Epithelial cell of esophagus (primary cell): ENCODE measurements around the gene SHB.

Source experiments
- DNase-seq: peaks from one replicate; pipeline ENCODE4 v3.0.0; 2010; ENCODE audit warnings: low read depth
- H3K4me3 ChIP-seq: 2 replicates; pipeline ENCODE4 v1.5.1; 2011; ENCODE audit warnings: mild to moderate bottlenecking, low read length, control low read depth
- TF ChIP-seq, protein P1 (sequence below): IDR thresholded peaks from 2 replicates; pipeline ENCODE4 v1.5.1; 2011; ENCODE audit warnings: low read depth, mild to moderate bottlenecking, low read length, control low read depth, inconsistent platforms; ENCODE audit not compliant: insufficient read depth; ENCODE audit errors: missing control alignments

Gene SHB

DNA sequence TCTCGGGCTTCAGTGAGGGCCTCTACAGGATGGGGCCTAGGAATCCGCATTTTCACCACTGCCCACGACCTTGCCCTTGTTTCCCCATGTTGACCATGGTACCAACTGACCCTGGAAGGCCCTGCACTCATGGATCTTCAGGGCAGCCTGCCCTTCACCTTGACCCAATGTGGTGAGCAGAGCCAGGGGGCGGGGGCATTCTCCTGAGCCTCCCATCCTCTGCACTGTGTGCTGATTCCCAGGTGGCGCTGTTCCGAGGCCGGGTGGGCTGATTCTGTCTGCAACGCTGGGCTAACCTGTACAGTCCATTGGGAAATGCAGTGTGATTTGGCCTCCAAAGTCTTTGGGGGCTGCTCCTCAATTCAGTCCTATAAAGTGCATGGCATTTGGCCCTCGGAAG lies 68.7 kb downstream of the SHB start:
- TF ChIP-seq, protein P1, sequence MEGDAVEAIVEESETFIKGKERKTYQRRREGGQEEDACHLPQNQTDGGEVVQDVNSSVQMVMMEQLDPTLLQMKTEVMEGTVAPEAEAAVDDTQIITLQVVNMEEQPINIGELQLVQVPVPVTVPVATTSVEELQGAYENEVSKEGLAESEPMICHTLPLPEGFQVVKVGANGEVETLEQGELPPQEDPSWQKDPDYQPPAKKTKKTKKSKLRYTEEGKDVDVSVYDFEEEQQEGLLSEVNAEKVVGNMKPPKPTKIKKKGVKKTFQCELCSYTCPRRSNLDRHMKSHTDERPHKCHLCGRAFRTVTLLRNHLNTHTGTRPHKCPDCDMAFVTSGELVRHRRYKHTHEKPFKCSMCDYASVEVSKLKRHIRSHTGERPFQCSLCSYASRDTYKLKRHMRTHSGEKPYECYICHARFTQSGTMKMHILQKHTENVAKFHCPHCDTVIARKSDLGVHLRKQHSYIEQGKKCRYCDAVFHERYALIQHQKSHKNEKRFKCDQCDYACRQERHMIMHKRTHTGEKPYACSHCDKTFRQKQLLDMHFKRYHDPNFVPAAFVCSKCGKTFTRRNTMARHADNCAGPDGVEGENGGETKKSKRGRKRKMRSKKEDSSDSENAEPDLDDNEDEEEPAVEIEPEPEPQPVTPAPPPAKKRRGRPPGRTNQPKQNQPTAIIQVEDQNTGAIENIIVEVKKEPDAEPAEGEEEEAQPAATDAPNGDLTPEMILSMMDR: no peak
- no peak overlapping the region for H3K4me3 ChIP-seq
- DNase-seq: no peak

DNA sequence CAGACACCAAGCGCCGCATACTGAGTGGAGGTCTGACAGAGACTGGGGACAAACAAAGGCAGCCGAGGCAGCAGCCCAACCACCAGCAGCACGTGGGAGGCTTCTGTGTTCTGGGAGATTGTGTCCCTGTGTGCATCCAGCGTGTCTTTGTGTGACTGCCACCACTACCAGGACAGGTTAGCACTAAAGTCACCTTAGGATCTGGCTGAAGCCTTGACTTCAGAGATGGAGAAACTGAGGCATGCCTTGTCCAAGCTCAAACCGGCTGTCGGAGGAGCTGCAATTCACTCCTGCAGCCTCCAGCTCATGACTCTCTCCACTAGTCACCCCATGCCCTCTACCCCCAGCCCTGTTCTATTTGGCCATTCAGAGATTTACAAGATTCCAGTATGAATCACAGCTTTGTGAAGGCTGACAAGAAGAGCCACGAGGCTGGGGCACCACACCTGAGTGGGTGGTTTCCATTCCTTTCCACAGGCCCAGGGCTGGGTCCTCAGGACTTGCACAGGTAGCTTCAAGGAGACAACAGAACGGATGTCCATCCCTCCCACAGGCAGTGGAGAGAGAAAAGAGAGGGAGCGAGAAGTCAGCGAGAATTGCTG lies 69.3 kb downstream of the SHB start:
- DNase-seq: peak; percentile 80
- no peak overlapping the region for H3K4me3 ChIP-seq
- TF ChIP-seq, protein P1: no peak

DNA sequence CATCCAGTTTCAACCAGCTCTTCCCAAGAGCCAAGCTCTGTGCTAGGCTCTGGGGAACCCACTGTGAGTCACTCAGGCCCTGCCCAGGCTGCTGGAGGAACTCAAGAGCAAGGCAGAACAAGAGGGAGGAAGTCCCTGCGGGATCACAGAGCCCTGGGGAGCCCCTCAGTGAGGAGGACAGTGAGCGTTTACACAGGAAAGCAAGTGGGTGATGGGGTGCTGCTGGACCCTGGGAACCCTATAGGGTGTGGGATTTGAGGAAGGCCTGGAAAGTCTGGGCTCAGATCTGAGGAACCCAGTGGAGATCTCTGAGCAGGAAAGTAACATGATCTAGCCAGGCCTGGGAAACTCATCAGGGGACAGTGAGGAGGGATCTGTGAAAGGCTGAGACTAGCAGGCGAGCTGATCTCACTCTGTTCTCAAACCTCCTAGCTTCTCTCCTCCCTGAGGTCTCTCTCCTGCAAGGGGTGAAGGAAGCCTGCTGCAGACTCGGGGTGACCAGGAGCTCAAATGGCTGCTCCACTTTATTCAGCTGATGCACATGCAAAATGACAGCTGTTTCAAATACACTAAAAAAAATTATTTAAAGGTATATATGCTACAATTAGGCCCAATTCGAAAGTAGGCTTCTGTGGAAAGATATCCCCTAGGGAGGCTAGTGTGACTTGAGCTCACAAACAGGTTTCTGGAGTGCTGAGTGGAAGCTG lies 70.0 kb downstream of the SHB start:
- peak; percentile 40 for DNase-seq
- TF ChIP-seq, protein P1: no peak
- H3K4me3 ChIP-seq: no peak overlapping the region

DNA sequence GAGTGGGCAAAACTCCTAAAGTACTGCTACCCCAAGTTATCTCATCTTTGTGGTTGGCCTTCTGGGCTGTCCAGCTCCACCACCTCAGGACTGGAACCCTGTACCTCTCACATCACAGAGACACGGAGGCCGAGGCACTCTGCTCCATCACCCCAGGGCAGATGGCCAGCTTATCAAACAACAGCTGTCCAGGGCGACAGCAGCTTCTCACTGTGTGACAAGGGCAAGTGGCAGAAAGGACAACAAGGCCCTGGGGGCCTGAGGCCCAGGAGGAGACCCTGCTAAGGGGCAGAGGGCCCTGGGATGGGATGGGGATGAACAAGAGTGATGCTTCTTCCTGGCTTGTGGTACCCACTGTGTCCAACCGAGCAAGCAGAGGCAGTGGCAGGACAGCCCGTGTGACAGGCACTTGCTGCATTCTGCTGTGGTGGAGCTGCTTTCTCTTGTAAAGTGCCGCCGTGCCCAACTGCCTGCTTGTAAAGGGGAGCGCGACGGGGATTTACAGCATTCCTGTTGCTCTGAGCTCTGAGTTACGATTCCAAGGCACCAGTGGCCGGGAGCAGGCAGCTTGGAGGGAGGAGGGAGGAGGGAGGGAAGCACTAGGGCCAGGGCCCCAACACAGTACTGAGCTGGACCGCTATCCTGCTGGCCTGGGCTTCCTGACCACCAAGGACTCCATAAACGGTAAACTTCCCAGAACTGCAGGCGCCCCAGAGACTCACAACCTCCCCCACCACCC lies 71.2 kb downstream of the SHB start:
- no peak overlapping the region for H3K4me3 ChIP-seq
- no peak for DNase-seq

DNA sequence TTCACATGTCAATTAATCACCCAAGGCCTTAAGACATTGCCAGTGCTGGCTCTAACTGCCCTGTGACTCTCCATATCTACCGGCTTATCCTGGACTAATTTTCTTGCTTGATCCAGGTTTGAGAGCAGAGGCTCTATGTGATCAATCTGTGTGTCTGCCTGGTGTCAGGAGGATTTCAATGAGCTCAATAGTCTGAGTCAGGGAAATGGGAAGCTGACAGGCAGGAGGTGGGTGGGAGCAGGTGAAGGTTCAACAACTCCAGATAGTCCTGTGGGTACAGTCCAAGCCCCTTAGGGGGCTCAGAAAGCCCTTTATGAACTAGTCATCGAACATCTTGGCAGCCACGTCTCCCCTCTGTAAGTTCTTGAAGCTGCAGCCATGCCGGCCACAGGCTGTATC lies 72.2 kb downstream of the SHB start:
- TF ChIP-seq, protein P1: no peak
- no peak for DNase-seq
- H3K4me3 ChIP-seq: no peak overlapping the region

More for the DNA sequence above, 71.2 kb downstream of the SHB start:
- TF ChIP-seq, protein P1: no peak

DNA sequence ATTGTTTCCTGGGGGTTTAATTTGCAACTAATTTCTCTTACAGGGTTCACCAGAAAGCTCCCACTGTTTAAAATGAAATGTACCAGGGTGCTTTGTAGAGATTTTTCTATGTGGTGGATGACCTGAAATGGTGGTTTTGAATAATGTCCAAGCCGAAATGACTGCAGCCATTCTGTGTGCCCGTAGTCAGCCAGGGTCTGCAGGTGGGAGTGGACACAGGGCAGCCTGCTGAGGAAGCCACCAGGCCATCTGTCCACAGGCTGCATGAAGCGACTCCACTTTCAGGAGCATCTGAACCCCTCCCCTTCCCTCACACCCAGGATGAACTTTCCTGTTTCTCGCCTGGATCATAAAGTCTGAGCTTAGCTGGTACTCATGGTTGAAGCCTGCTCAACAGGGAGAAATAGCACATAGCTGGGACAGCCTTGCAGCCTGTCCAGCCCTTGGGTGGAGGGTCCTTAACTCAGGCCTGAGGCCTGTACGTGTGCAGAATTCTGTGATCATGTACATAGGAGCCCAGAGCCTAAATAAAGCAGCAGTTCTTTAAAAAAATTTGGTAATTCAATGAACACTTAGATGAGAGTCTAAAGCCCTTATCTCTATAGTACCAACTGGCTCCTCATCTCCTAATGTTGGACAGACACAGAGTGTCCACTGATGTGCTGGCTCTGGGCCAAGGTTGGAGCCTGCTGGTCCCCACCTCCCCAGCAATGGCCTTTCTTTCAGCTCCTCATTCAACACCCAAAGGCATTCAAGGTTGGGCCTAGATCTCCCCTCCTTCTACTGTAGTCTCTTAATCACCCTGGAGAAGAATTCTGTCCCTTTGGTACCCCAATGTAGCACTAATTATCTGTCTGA lies 72.8 kb downstream of the SHB start:
- H3K4me3 ChIP-seq: no peak overlapping the region
- TF ChIP-seq, protein P1: no peak
- DNase-seq: no peak
